C4-2B (cell line): Measurements from ENCODE around the gene ADGRA3.

ENCODE experiments used
- H3K27ac ChIP-seq: fragments of 450-650 bp; 2 replicates; pipeline ENCODE4 v1.5.1; 2017
- CTCF ChIP-seq: fragments of 450-650 bp; conservative IDR thresholded peaks from 2 replicates; pipeline ENCODE4 v1.5.1; 2017; ENCODE audit warnings: mild to moderate bottlenecking
- ZFX ChIP-seq: fragments of 450-650 bp; IDR thresholded peaks from 2 replicates; pipeline ENCODE4 v1.6.1; 2017

ADGRA3 gene

GRCh38 chr4:22515888-22516541 lies at the start of gene ADGRA3:
ADGRA3 (minus strand) TSS chr4:22516066; CDS start chr4:22515784, 282 bp downstream.
- no peak for TF ChIP-seq CTCF
- TF ChIP-seq ZFX, result 0 out of 2 replicates have a peak, but pooled peaks have one; percentile 41
- peak within 1 kb of the TSS; percentile 79 for H3K27ac ChIP-seq

- peak overlapping the region; percentile 48 for H3K27ac ChIP-seq
- TF ChIP-seq CTCF, result no peak
- TF ChIP-seq ZFX, result no peak
These were observed 40.6 kb upstream of the ADGRA3 start for GRCh38 chr4:22556495-22556894.

GRCh38 chr4:22554670-22555069 lies 38.8 kb upstream of the ADGRA3 start:
- no peak for TF ChIP-seq CTCF
- TF ChIP-seq ZFX, result no peak
- H3K27ac ChIP-seq, result no peak overlapping the region

GRCh38 chr4:22553560-22553959 lies 37.7 kb upstream of the ADGRA3 start:
- H3K27ac ChIP-seq, result no peak overlapping the region
- TF ChIP-seq CTCF, result no peak
- TF ChIP-seq ZFX, result no peak

- no peak for TF ChIP-seq ZFX
- TF ChIP-seq CTCF, result no peak
- H3K27ac ChIP-seq, result no peak overlapping the region
These were observed 36.9 kb upstream of the ADGRA3 start for GRCh38 chr4:22552812-22553211.

- no peak overlapping the region for H3K27ac ChIP-seq
- no peak for TF ChIP-seq ZFX
- no peak for TF ChIP-seq CTCF
These were observed 35.7 kb upstream of the ADGRA3 start for GRCh38 chr4:22551550-22551949.

- H3K27ac ChIP-seq, result no peak overlapping the region
- TF ChIP-seq ZFX (no peak), CTCF (no peak)
These were observed 30.4 kb upstream of the ADGRA3 start for GRCh38 chr4:22546299-22546698.
